Measurements from ENCODE around the gene MBNL3. TPM values are rescaled to one million over a fixed set of nuclear protein-coding genes. Genes with fewer than 3 reads are reported as not detected.

Gene MBNL3
- total RNA-seq, 1 experiment from 2014 or later, result 4.6 TPM

- Histone ChIP-seq H2AFZ (ENCODE audit: low read depth, low read length, poor library complexity, severe bottlenecking) (no peak overlapping the region), H3K27ac (ENCODE audit: low read depth, low read length) (no peak overlapping the region), H3K4me1 (ENCODE audit: control insufficient read depth in 1 of 2, insufficient read depth in 2 of 2, low read length in 2 of 2) (no peaks in the 10 kb centered on the region), H3K9ac (ENCODE audit: low read length) (no peak overlapping the region), H3K9me3 (ENCODE audit: control insufficient read depth in 1 of 2, insufficient read depth in 1 of 2, low read depth in 1 of 2, low read length in 2 of 2) (no peaks in the 10 kb centered on the region), H3K4me3 (replicated peaks in 1 of 2; ENCODE audit: low read depth in 1 of 2, low read length in 2 of 2) (no peak overlapping the region), H3K79me2 (ENCODE audit: insufficient read depth, low read length) (no peaks in the 10 kb centered on the region), H3K27me3 (ENCODE audit: insufficient read depth, low read length) (peaks cover 10% of the 10 kb centered on the region), H3K36me3 (ENCODE audit: control insufficient read depth in 1 of 2, insufficient read depth in 2 of 2, low read length in 2 of 2) (no peaks in the 10 kb centered on the region), H3K4me2 (ENCODE audit: low read length) (no peak overlapping the region), H4K20me1 (ENCODE audit: insufficient read depth) (no peaks in the 10 kb centered on the region), H3K9me2 (ENCODE audit: insufficient read depth) (no peaks in the 10 kb centered on the region)
- CTCF ChIA-PET, result no interaction called here
- DNase-seq (ENCODE audit: low read depth, low spot score) (no peak), ATAC-seq (no peak)
- RAD21 ChIA-PET (ENCODE audit: low non-redundant PET in 1 of 2, low total read pairs in 2 of 2, uncharacterized antibody in 2 of 2, unreplicated experiment in 2 of 2), result no interaction called here
- no TSS peak for BruUV-seq (replicated peaks)
- POLR2A ChIA-PET, result no interaction called here
- no peak for TF ChIP-seq MAX (IDR thresholded peaks at IDR 0.05)
- TF ChIP-seq RAD21 (IDR thresholded peaks at IDR 0.05; ENCODE audit: low read depth), result no peak
- TF ChIP-seq POLR2AphosphoS5 (IDR thresholded peaks at IDR 0.05; ENCODE audit: low read depth, low read length), result no peak
- TF ChIP-seq EZH2 (IDR thresholded peaks at IDR 0.05), result no peak
- TF ChIP-seq ATF3 (IDR thresholded peaks at IDR 0.05), result no peak
- TF ChIP-seq SRF (IDR thresholded peaks at IDR 0.05; ENCODE audit: low read depth), result no peak
- no peak for TF ChIP-seq FOSL1 (IDR thresholded peaks at IDR 0.05; ENCODE audit: low read depth)
- TF ChIP-seq YY1 (IDR thresholded peaks at IDR 0.05; ENCODE audit: extremely low read depth, insufficient replicate concordance, low read depth, low read length), result no peak
- TF ChIP-seq ZNF274 (IDR thresholded peaks at IDR 0.05; ENCODE audit: low read depth, low read length), result no peak
- no peak for TF ChIP-seq SIN3A (IDR thresholded peaks at IDR 0.05; ENCODE audit: low read depth)
- no peak for TF ChIP-seq ZFX (IDR thresholded peaks at IDR 0.05)
- TF ChIP-seq JUND (IDR thresholded peaks at IDR 0.05), result no peak
- no peak for TF ChIP-seq ZBTB33 (IDR thresholded peaks at IDR 0.05; ENCODE audit: extremely low read depth, insufficient replicate concordance, low read length)
- intact Hi-C loops (cut with micrococcal nuclease), result no loop called here
Observed at GRCh38 chrX:132501606-132502005, 12.8 kb upstream of the MBNL3 start.

Measured in HCT116 (cell line).